HEK293 (cell line): Measurements from ENCODE around the gene CENPP.

Experiments
- BCL11A ChIP-seq: fragments of 450-650 bp; formaldehyde crosslinking; IDR thresholded peaks from 2 replicates; pipeline ENCODE4 v1.5.1; 2016; ENCODE audit warnings: low read depth, missing biosample characterization, missing genetic modification characterization
- SP2 ChIP-seq: fragments of 450-650 bp; formaldehyde crosslinking; IDR thresholded peaks from 2 replicates; pipeline ENCODE4 v1.5.1; 2016; ENCODE audit warnings: missing biosample characterization, missing genetic modification characterization
- ZNF121 ChIP-seq: fragments of 450-650 bp; formaldehyde crosslinking; IDR thresholded peaks from 2 replicates; pipeline ENCODE4 v1.5.1; 2016; ENCODE audit warnings: missing biosample characterization, missing genetic modification characterization
- ZNF132 ChIP-seq: fragments of 450-650 bp; formaldehyde crosslinking; IDR thresholded peaks from 2 replicates; pipeline ENCODE4 v1.5.1; 2017; ENCODE audit warnings: missing biosample characterization, missing genetic modification characterization, borderline replicate concordance
- ZNF677 ChIP-seq: fragments of 450-650 bp; IDR thresholded peaks from 2 replicates; pipeline ENCODE4 v1.5.0; 2018; ENCODE audit warnings: missing biosample characterization, mild to moderate bottlenecking, missing genetic modification characterization, moderate library complexity
- TF ChIP-seq, protein P1 (sequence below): fragments of 450-650 bp; formaldehyde crosslinking; IDR thresholded peaks from 2 replicates; pipeline ENCODE4 v1.5.1; 2016; ENCODE audit warnings: missing biosample characterization, missing genetic modification characterization
- TF ChIP-seq, protein P2 (sequence below): fragments of 450-650 bp; formaldehyde crosslinking; IDR thresholded peaks from 2 replicates; pipeline ENCODE4 v1.5.1; 2016; ENCODE audit warnings: missing biosample characterization, missing genetic modification characterization

DNA sequence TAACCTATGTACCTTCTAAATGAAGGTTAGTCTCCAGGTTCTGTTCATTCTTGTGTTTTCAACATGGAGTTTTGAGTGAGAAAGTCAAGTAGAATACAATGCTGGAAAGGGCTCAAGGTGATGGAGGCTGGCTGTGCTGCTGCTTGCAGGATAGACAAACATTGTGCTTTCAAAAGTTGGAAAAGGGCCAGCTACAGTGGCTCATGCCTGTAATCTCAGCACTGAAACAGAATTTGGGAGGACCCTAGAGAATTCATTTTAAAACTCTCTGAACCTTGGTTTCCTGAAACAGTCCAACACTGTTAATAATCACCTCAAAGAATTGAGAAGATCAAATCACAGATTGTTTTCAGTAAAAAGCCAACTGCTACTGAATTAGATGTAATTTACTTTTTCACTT is 16.9 kb upstream of the CENPP start:
- TF ChIP-seq, protein P1, sequence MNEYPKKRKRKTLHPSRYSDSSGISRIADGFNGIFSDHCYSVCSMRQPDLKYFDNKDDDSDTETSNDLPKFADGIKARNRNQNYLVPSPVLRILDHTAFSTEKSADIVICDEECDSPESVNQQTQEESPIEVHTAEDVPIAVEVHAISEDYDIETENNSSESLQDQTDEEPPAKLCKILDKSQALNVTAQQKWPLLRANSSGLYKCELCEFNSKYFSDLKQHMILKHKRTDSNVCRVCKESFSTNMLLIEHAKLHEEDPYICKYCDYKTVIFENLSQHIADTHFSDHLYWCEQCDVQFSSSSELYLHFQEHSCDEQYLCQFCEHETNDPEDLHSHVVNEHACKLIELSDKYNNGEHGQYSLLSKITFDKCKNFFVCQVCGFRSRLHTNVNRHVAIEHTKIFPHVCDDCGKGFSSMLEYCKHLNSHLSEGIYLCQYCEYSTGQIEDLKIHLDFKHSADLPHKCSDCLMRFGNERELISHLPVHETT (tag by site-specific recombination), result no peak
- no peak for TF ChIP-seq ZNF677 (tag by site-specific recombination)
- TF ChIP-seq ZNF121, result no peak
- no peak for TF ChIP-seq SP2 (tag by site-specific recombination)
- TF ChIP-seq, protein P2, sequence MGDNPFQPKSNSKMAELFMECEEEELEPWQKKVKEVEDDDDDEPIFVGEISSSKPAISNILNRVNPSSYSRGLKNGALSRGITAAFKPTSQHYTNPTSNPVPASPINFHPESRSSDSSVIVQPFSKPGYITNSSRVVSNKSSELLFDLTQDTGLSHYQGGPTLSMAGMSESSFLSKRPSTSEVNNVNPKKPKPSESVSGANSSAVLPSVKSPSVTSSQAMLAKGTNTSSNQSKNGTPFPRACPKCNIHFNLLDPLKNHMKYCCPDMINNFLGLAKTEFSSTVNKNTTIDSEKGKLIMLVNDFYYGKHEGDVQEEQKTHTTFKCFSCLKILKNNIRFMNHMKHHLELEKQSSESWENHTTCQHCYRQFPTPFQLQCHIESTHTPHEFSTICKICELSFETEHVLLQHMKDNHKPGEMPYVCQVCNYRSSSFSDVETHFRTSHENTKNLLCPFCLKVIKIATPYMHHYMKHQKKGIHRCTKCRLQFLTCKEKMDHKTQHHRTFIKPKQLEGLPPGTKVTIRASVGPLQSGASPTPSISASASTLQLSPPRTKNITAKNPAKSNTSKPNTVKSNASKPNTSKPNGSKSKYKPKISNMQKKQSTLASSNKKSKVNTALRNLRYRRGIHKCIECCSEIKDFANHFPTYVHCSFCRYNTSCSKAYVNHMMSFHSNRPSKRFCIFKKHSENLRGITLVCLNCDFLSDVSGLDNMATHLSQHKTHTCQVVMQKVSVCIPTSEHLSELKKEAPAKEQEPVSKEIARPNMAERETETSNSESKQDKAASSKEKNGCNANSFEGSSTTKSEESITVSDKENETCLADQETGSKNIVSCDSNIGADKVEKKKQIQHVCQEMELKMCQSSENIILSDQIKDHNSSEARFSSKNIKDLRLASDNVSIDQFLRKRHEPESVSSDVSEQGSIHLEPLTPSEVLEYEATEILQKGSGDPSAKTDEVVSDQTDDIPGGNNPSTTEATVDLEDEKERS (tag by site-specific recombination), result no peak
- no peak for TF ChIP-seq ZNF132 (tag by site-specific recombination)
- no peak for TF ChIP-seq BCL11A (tag by site-specific recombination)
